Measurements from ENCODE around the gene ZSCAN23. TPM values are rescaled to one million over a fixed set of nuclear protein-coding genes. Genes with fewer than 3 reads are reported as not detected.

ZSCAN23 gene
- total and polyA plus RNA-seq, 9 of the 15 experiments (the other 6 are each of a cell fraction or from before 2014, with no cell fraction given), result 0.05 to 0.29 (median 0.21) TPM; not detected in 1

GRCh38 chr6:28491984-28492317 lies 48.7 kb upstream of the ZSCAN23 start:
- POLR2A ChIA-PET, result interaction anchor here (1.1 to 1.3 kb wide), 3 partner anchors 15 to 69 kb away, joined by 3 read pairs; no protein-coding TSS in a partner anchor
- intact Hi-C loops (cut with micrococcal nuclease), result loop anchor here (10.0 kb wide), 1 partner anchor 323 kb away; no protein-coding TSS in a partner anchor
- TF ChIP-seq, protein P1, sequence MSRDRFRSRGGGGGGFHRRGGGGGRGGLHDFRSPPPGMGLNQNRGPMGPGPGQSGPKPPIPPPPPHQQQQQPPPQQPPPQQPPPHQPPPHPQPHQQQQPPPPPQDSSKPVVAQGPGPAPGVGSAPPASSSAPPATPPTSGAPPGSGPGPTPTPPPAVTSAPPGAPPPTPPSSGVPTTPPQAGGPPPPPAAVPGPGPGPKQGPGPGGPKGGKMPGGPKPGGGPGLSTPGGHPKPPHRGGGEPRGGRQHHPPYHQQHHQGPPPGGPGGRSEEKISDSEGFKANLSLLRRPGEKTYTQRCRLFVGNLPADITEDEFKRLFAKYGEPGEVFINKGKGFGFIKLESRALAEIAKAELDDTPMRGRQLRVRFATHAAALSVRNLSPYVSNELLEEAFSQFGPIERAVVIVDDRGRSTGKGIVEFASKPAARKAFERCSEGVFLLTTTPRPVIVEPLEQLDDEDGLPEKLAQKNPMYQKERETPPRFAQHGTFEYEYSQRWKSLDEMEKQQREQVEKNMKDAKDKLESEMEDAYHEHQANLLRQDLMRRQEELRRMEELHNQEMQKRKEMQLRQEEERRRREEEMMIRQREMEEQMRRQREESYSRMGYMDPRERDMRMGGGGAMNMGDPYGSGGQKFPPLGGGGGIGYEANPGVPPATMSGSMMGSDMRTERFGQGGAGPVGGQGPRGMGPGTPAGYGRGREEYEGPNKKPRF (IDR thresholded peaks at IDR 0.05; ENCODE audit: low read depth, low read length), result no peak
- TF ChIP-seq, protein P2, sequence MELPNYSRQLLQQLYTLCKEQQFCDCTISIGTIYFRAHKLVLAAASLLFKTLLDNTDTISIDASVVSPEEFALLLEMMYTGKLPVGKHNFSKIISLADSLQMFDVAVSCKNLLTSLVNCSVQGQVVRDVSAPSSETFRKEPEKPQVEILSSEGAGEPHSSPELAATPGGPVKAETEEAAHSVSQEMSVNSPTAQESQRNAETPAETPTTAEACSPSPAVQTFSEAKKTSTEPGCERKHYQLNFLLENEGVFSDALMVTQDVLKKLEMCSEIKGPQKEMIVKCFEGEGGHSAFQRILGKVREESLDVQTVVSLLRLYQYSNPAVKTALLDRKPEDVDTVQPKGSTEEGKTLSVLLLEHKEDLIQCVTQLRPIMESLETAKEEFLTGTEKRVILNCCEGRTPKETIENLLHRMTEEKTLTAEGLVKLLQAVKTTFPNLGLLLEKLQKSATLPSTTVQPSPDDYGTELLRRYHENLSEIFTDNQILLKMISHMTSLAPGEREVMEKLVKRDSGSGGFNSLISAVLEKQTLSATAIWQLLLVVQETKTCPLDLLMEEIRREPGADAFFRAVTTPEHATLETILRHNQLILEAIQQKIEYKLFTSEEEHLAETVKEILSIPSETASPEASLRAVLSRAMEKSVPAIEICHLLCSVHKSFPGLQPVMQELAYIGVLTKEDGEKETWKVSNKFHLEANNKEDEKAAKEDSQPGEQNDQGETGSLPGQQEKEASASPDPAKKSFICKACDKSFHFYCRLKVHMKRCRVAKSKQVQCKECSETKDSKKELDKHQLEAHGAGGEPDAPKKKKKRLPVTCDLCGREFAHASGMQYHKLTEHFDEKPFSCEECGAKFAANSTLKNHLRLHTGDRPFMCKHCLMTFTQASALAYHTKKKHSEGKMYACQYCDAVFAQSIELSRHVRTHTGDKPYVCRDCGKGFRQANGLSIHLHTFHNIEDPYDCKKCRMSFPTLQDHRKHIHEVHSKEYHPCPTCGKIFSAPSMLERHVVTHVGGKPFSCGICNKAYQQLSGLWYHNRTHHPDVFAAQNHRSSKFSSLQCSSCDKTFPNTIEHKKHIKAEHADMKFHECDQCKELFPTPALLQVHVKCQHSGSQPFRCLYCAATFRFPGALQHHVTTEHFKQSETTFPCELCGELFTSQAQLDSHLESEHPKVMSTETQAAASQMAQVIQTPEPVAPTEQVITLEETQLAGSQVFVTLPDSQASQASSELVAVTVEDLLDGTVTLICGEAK (IDR thresholded peaks at IDR 0.05), result peak; percentile 67; the same call in 1 of the 2 replicates
- TF ChIP-seq, protein P2 (CRISPR knock-in tag; IDR thresholded peaks at IDR 0.05), result no peak
- TF ChIP-seq PHF8 (IDR thresholded peaks at IDR 0.05; ENCODE audit: borderline replicate concordance, low read length), result peak; percentile 37; the same call in 1 of the 2 replicates
- no peak for TF ChIP-seq PCBP2 (IDR thresholded peaks at IDR 0.05; ENCODE audit: low read depth, low read length, poor library complexity, severe bottlenecking)
- no peak for TF ChIP-seq PATZ1 (CRISPR knock-in tag; IDR thresholded peaks at IDR 0.05; ENCODE audit: borderline replicate concordance)

More at GRCh38 chr6:28491984-28492317, 48.7 kb upstream of the ZSCAN23 start:
- no peak for FAIRE-seq
- H3K4me1 ChIP-seq (replicated peaks in 1 of 2; ENCODE audit: control insufficient read depth in 2 of 2, insufficient read depth in 2 of 2, low read length in 2 of 2), result peaks cover 9 to 19% of the 10 kb centered on the region in 2 experiments
- H2AFZ ChIP-seq (ENCODE audit: low read depth, low read length), result peak overlapping the region; percentile 75
- peak overlapping the region; percentile 65; the same call in 2 of the 3 replicates for H3K27ac ChIP-seq (ENCODE audit: extremely low read depth, low read depth, low read length)
- WGBS (ENCODE audit: insufficient coverage, low coverage, missing lambda C conversion rate), result 18% methylated on average over 3 of the region's 3 CpGs
- peak overlapping the region in 1 of 2 experiments; percentile 54; a peak in 2 of 4 replicates for H3K9ac ChIP-seq (ENCODE audit: insufficient read depth in 1 of 2, low read depth in 2 of 2, low read length in 2 of 2)
- no peaks in the 10 kb centered on the region for H3K36me3 ChIP-seq (ENCODE audit: control insufficient read depth, insufficient read depth, low read length)
- DNase-seq (ENCODE audit: extremely low read depth in 1 of 4, low spot score in 3 of 4), result no peak
- no peaks in the 10 kb centered on the region for H3K9me1 ChIP-seq (ENCODE audit: control insufficient read depth, insufficient read depth, low read length)
- no peaks in the 10 kb centered on the region for H3K27me3 ChIP-seq (ENCODE audit: control insufficient read depth in 2 of 2, insufficient read depth in 2 of 2, low read length in 2 of 2)
- no peak for ATAC-seq
- in situ Hi-C loops (cut with MboI), result loop anchor here (5.0 kb wide), 1 partner anchor 190 kb away; no protein-coding TSS in a partner anchor
- H3K4me2 ChIP-seq (ENCODE audit: insufficient read depth, low read length), result peak overlapping the region; percentile 70
- BruUV-seq (replicated peaks), result no TSS peak
- H3K79me2 ChIP-seq (ENCODE audit: control insufficient read depth, insufficient read depth, low read length), result peaks cover 23% of the 10 kb centered on the region
- H4K20me1 ChIP-seq (replicated peaks; ENCODE audit: control insufficient read depth, insufficient read depth, low read length), result no peaks in the 10 kb centered on the region
- H3K9me3 ChIP-seq (replicated peaks; ENCODE audit: control insufficient read depth, insufficient read depth, low read depth, low read length), result no peaks in the 10 kb centered on the region
- peak overlapping the region; percentile 31 for H3K4me3 ChIP-seq
- CTCF ChIA-PET (ENCODE audit: low intra/inter-chr PET ratio), result no interaction called here
